ENCODE data around the gene AGAP1.

AGAP1 gene

DNA sequence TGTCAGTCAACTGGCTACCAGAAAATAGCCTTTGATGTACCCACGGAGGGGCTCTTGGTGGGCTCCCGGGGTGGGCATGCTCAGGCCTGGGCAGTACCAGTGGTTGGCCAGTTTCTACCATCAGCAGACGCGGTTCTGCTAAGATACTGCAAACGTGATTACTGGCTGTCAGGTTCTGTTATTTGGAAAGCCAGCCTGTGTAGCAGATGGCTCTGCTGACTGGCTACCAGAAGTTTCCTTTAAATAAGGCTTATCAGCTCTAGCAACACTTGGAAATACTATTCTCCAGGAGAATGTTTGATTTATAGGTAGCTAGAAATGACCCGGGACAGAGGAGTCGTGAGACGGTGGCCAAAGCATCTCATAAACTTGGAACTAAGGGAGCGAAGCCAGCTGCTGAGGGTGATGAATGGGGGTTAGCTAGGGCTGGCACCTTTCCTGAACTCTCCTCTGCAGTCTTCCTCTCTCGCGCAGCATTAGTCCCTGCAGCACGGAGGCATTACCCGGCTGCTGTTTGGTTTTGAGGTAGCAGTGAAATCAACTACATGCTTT, 171.9 kb downstream of the AGAP1 start:
- no peak for DNase-seq (ENCODE audit: low spot score)

GRCh38 chr2:235666213-235666781, 172.5 kb downstream of the AGAP1 start:
- DNase-seq (ENCODE audit: low spot score): peak; percentile 75

- no peak for DNase-seq (ENCODE audit: low spot score)
These were observed 174.9 kb downstream of the AGAP1 start for GRCh38 chr2:235668782-235669181.

DNA sequence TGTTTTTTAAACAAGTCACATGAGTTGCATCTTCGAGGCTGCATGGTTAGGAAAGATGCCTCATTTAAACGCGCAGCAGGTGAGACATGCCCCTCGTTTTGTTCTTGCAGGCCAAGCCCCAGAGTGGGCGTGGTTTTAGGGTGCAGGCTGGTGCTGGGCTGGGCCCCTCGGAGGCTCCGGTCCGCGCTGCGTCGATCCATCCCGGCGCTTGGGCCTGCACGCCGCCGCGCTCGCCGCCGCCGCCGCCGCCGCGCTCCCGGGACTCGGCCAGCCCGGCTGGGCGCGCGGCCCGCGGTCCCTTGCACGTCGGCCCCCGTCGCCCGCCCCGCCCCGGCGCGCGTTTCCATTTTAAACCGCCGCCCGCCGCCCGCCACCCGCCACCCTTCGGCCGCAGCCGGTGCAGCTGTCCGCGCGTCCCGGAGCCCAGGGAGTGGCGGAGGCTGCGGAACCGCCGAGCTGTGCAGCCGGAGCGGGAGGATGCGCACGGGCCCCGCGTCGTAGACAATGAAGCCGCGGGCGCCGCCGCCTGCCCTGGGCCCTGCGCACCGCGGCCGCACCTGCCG, 175.5 kb downstream of the AGAP1 start:
- peak; percentile 66 for DNase-seq (ENCODE audit: low spot score)

GRCh38 chr2:235669983-235670962, 176.4 kb downstream of the AGAP1 start:
- DNase-seq (ENCODE audit: low spot score): peak; percentile 82

DNA sequence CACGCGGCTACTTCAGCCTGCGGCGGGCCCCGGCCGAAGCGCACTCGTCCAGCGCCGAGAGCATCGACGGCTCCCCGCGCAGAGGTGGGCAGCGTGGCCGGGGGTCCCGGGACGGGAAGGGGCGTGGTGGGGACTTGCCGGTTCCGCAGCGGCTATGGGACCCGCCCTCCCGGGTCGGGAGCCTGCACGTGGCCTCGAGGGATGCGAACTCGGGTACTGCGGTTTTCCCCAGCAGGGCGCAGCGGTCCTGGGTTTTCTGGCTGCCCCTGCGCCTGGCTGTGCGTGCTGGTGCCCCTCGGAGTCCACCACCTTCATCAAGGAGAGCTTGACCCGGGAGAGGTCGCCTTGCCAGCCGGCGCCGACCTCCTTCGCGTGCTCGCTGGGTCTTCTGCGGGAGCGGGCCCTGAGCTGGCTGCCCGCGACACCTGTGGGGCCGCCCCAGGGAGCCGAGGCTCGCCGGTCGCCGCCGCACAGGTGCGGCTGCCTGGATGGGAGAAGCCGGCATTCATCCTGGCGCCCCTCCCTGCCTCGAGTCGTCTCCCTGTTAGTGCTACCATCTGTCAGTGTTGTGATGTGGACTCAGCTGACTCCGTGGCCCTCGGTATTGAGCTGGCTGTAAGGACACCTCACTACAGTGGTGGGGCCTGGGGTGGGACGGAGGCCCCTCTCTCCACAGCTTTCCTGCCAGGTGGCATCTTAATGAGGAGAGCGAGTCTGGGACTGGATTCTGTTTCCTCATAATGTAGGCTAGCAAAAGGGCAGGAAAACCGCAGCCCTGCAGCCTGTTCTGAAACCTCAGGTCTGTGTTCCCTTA, 177.3 kb downstream of the AGAP1 start:
- DNase-seq (ENCODE audit: low spot score): no peak

GRCh38 chr2:235672720-235673119, 178.9 kb downstream of the AGAP1 start:
- no peak for DNase-seq (ENCODE audit: low spot score)

GRCh38 chr2:235674146-235674545, 180.3 kb downstream of the AGAP1 start:
- no peak for DNase-seq (ENCODE audit: low spot score)

GRCh38 chr2:235674812-235675211, 181.0 kb downstream of the AGAP1 start:
- DNase-seq (ENCODE audit: low spot score): no peak

DNA sequence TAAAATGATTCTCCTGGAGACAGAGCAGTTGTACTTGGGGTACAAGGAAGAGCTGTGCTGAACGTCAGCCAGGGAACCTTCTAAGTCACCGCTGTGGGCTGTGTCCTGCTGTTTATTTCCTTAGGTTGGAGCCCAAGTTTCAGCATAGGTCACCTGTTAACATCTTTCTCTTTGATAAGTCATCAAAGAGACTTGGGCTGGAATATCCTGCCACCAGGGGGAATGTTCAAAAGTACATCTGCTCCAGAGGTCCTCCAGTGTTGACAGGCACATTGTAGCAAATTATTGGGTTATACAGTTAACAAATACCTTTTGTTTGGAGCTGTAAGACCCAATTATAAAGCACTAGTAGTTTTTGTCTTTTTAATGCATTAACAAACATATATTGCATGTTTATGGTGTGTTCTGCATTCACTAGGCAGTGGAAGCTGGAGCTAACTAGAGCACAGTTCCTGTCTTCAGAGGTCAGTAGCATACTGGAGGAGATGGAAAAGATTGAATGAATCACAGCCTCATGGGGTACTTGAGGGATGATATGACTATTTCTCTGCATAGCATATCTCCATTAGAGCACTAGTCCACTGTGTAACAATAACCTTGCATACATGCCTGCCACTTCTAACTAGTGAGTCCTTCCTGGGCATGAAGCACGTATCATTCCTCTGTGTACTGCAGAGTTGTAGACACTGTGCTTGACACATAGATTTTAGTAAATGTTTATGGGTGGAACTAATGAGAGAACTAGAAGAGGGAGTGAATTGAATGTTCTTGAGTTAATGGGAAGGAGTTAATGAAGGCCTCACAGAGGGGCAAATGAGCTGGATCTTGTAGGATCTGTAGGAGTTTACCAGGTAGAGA, 182.1 kb downstream of the AGAP1 start:
- DNase-seq (ENCODE audit: low spot score): peak; percentile 64

DNA sequence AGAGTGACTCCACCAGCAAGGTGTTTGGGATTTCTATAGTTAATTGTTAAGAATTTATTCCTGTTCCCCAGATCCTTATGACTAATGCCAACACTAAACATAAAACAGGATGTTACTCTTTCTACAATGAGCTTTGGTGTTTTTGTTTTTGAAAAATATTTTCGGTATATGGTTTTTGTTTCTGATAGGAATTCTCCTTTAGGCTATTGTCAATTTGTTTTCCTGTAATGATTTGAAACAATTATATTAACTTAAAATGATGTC, 182.6 kb downstream of the AGAP1 start:
- no peak for DNase-seq (ENCODE audit: low spot score)

DNA sequence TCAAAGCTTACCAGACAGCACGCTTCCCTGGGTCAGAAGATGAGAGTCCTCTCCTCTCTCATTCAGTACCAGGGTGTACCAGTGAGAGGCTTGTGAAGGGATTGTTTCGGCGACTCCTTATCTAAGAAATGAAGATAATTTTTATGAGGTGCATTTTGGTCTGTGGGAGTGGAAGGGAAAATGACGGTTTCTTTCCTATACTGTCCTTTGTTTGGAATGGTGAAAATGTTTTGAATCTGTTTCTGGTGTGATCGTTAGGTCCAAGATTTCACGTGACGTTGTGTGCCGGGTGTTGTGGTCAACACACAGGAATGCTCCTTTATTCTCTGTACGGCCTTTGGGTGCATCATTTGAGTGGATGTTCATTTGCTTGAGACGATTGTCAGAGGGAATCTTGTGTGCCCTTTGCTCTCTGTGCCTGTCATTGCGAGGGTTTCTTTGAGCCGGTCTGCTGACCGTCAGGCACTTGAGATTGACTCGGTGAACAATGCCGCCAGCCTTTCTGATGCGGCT, 183.5 kb downstream of the AGAP1 start:
- no peak for DNase-seq (ENCODE audit: low spot score)

GRCh38 chr2:235677937-235678336, 184.1 kb downstream of the AGAP1 start:
- DNase-seq (ENCODE audit: low spot score): no peak

DNA sequence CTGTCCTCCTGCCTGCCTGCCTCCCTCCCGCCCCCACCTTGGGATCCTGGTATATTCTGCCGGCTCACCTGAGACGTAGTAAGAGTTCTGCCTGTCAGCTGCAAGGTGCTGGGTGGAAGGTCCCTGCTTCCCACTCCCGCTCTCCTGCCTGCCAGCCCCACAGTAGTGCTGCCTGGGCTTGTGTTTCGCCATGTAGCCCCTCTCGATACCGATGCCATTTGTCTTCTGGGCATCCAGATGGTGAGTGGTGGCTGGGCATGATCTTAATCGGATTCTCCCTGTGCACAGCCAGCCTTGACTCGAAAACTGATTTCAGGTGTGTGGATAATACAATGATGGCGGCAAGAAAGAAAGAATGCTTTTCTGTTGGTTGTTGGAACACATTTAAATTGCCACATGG, 184.9 kb downstream of the AGAP1 start:
- no peak for DNase-seq (ENCODE audit: low spot score)

- no peak for DNase-seq (ENCODE audit: low spot score)
These were observed 185.6 kb downstream of the AGAP1 start for GRCh38 chr2:235679471-235679870.

DNA sequence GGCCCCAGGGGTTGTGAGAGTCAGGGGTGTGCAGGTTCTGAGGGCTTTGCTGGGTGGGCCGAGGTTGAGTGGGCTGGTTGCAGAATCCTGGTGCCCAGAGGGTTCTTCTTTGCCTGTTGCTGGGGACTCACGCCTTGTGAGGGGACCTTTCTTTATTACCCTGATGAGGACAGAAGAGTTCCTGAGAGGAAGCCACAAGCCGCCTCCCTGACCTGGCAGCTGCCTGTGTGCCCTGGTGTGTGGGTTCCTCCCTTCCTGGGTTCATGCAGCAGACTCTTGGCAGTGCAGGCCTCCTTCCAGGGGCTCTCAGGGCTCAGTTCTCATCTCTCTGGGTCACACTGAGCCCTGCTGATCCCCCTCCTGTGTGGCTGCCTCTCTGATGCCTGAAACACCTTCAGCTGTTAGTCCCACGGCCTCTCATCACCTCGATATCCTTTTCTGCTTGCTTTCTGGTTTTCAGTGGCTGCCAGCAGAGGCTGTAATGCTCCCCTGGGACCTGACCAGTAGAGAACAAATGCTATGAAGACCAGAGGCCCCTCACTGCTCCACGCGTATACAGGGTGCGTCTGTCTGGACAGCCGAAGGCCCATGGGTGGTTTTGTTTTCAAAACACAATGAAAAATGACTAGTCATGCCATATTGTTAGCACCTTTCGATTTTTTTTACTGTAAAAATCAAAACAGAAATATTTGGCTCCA, 191.3 kb downstream of the AGAP1 start:
- no peak for DNase-seq (ENCODE audit: low spot score)

- no peak for DNase-seq (ENCODE audit: low spot score)
These were observed 194.9 kb downstream of the AGAP1 start for GRCh38 chr2:235688511-235689426.

DNA sequence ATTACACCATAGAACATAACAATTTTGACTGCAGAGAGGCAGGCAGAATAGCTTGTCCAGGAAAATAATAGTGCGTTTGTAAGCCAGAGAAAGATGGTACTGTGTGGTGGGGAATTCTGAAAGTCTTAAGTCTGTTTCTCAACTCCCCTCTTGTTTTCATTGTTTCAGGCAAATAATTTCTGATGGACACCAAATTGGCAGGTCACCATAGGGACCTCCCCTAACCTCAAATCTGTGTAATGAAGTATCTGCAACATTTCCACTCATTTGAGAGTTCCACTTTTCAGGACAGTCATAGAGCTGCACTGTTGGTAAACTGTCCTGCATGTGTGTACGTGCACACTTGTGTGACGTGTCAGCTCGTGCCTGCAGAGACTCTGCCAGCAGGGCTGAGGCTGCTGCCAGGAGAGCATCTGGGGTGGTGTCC, 195.6 kb downstream of the AGAP1 start:
- DNase-seq (ENCODE audit: low spot score): no peak

- no peak for DNase-seq (ENCODE audit: low spot score)
These were observed 196.4 kb downstream of the AGAP1 start for GRCh38 chr2:235690082-235690808.

Measured in hepatic stellate cell (primary cell).